NT2/D1 (cell line): ENCODE results near the gene BIN1.

Experiments used
- YY1 ChIP-seq: IDR thresholded peaks from 2 replicates; pipeline ENCODE4 v1.6.1; 2011; ENCODE audit not compliant: insufficient read length, insufficient read depth
- ZNF274 ChIP-seq: IDR thresholded peaks from 2 replicates; pipeline ENCODE4 v1.6.1; 2011; ENCODE audit warnings: mild to moderate bottlenecking, low read depth, low read length

DNA sequence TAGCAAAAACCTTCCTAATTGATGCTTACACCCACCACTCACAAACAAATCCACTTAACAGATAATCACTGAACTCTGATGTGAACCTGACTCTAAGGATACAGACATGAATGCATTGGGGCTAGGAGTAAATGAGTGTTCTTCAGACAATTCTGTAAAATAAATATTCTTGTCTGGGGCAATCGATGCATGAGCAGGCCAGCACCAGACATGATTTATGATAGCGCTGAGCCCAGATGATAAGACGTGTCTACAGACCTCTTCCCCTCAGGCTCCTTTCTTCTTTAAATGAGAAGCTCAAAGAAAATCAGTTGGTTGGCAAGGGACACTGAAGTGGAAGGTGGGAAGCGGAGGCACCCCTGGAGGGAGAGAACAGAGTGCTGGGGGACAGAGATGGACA lies 27.3 kb upstream of the BIN1 start:
- TF ChIP-seq ZNF274 (no peak), YY1 (no peak)
